GM04503 (cell line): ENCODE data around the gene RBBP9.
"Not testable (repeated sequence)": the region's sequence is repeated elsewhere in the genome, so short reads cannot be mapped to it uniquely, and the experiment has no call there.

Source experiments
- DNase-seq: peaks from one replicate; pipeline ENCODE4 v3.0.0-alpha.2; 2012; ENCODE audit warnings: low read depth

The RBBP9 gene

DNA sequence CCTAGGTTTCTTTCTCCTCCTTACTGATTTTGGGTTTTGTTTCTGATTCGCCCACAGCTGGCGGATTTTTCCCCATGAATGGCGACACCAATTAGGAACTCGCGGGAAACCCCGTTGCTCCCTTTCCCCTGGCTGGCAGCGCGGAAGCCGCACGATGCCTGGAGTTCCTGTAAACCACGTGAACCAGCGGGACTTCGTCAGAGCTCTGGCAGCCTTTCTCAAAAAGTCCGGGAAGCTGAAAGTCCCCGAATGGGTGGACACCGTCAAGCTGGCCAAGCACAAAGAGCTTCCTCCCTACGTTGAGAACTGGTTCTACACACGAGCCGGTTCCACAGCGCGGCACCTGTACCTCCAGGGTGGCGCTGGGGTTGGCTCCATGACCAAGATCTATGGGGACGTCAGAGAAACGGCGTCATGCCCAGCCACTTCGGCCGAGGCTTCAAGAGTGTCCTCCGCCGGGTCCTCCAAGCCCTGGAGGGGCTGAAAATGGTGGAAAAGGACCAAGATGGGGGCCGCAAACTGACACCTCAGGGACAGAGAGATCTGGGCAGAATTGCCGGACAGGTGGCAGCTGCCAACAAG, 7.5 kb upstream of the RBBP9 start:
- no peak for DNase-seq

DNA sequence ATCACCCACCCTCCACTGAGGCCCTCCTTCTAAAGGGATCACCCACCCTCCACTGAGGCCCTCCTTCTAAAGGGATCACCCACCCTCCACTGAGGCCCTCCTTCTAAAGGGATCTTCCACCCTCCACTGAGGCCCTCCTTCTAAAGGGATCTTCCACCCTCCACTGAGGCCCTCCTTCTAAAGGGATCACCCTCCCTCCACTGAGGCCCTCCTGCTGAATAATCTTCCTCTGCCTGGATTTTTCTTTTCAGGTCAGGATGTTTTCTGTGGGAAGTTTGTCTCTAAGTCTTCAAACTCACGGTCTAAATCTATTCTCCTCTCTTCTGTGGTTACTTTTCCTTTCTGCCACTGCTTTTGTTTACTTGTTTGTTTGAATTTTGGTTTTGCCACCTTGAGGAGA, 4.6 kb upstream of the RBBP9 start:
- DNase-seq = not testable (repeated sequence)

DNA sequence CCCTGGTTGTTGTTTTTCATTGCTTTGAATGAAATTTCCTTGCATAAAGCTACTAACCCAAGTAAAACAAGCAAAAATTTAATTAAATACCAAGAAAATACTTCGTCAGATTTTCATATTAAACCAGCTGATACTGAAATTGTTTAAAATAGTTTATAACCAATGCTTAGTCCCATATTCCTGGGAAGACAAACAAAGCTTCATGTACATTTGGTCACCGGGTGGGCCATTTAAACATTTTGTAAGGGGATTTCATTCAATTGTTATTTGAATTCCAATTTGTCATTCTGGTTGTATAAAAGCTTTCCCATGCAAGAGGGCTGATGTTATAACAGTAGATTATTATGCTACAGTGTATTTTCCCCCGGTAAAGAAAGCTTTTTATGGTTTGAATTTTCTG, 578 bp upstream of the RBBP9 start:
- DNase-seq = no peak

DNA sequence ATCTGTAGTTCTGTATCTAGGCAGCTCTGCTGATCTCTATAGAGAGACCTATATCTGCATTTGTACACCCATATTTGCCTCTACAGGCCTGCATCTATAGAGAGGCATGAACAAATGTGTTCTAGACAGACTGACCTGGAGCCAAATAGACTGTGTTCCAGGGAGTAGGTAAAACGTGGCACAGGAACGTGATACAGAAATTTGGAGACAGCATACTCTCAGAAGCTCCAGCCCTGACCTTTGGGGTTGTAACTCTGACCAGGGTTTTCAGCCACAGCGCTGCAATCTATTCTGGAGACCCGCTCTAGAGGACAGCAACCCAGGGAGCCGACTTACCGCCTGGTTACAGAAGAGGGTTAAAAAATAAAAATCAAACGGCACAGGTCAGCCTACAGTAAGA, 983 bp downstream of the RBBP9 start:
- no peak for DNase-seq

DNA sequence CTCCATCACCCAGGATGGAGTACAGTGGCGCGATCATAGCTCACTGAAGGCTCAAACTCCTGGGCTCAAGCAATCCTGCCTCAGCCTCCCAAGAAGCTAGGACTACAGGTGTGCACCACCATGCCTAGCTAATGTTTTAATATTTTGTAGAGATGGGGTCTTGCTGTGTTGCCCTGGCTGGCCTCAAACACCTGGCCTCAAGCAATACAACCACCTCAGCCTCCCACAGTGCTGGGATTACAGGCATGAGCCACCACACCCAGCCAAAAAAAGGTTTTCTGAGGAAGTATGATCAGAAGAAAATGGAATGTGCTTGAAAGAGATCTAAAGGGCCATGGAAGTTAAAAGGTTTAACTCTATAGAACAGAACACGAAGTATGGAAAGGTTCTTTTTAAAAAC, 8.7 kb downstream of the RBBP9 start:
- no peak for DNase-seq

DNA sequence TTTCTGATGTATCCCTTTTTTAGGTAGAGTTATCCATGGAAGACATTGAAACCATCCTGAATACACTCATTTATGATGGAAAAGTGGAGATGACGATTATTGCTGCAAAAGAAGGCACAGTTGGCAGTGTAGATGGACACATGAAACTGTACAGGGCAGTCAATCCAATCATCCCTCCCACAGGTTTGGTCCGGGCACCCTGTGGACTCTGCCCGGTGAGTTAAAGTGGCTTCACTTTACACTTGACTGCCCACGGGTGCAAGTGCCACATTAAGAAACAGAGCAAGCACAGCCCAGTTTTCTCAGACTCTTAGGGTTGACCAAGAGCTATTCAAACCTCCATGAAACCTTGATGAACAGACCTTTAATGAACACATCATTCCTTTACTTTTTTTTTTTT, 15.4 kb downstream of the RBBP9 start:
- DNase-seq = no peak

DNA sequence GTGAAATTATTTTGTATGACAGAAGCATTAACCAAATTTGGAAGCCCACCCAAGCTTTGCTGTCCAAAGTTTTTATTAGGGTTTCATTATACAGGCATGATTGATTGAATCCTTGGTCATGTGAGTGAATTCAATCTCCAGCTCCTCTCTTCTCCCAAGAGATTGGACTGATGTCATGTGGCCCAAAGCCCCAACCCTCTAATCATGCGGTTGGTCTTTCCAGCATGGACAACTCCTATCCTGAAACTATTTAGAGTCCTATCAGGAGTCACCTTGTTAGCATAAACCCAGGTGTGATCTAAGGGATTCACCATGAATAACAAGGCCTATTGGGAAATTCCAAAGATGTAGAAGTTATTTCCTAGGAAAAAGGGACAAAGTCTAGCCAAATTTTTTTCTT, 19.2 kb downstream of the RBBP9 start:
- DNase-seq = no peak

DNA sequence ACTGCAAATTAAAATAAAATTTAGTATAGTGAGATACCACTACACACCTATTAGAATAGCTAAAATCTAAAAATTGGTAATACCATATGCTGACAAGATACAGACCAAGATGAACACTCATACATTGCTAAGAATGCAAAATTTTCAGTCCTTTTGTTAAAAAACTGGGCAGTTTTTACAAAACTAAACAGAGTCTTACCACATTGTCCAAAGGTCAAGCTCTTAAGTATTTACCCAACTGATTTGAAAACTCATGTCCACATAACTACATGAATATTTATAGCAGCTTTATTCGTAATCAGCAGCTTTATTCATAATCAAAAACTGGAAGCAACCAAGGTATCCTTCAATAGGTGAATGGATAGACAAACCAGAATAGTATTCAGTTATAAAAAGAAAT, 19.8 kb downstream of the RBBP9 start:
- DNase-seq = no peak

DNA sequence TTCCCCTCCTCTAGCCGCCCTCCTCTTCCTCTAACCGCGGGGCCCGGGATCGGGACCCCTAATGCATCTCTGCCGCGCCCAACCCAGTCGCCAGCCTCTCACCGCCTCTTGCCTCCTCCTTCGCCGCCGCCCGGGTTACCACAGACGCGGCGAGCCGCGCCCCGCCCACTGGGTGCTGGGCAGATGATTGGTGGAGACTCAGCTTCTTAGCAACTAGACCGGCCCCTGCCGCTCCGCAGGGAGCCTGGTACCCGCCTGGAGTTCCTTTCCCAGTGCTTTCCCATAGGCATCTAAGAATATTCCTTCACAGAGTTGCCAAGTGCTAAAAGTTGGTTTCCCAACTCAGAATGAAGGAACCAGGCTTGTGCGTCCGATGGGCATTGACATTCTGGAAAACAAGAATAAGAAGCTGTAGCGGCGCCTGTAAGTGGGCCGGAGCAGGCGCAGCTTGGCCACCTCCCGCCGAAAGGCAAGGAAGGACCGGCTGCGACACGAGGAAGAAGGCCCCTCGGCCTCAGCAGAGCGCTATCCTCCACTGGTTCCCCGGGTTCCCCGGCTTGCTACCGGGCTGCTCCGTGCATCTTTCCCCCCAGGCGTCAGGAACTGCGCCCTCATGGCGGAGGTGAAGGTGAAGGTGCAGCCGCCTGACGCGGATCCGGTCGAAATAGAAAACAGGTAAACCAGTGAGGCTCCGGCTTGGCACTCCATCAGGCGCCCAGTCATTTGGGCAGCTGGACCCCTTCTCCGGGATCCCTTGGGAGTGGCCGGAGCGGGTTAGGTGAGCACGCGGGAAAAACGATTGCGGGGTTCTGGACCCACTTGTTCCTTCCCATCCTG, 29.9 kb downstream of the RBBP9 start, which contains the start of the genes DZANK1 and POLR3F:
TSS of gene DZANK1 (minus strand) at position 137 of the 837 bp plus-strand sequence. CDS start 1,672 bp downstream, outside the sequence.
TSS of gene POLR3F (plus strand) at position 497 of the 837 bp plus-strand sequence. CDS start at position 614, 117 bp downstream.
- DNase-seq = peak; percentile 69

DNA sequence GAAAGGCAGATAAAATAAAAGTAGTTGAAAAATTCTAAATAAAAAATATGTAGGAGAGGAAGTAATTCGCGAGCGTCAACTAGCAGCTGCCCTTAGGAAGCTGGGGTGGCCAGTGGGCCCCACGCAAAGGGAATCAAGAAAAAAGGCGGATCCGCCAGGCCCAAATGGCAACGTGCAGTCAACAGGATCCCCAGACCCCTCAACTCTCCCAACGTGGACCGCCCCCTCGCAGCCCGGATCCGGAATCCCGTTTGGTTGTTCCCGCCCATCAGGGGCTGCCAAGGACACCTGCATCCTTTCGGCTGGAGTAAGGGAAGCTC, 30.5 kb downstream of the RBBP9 start:
- DNase-seq = no peak

DNA sequence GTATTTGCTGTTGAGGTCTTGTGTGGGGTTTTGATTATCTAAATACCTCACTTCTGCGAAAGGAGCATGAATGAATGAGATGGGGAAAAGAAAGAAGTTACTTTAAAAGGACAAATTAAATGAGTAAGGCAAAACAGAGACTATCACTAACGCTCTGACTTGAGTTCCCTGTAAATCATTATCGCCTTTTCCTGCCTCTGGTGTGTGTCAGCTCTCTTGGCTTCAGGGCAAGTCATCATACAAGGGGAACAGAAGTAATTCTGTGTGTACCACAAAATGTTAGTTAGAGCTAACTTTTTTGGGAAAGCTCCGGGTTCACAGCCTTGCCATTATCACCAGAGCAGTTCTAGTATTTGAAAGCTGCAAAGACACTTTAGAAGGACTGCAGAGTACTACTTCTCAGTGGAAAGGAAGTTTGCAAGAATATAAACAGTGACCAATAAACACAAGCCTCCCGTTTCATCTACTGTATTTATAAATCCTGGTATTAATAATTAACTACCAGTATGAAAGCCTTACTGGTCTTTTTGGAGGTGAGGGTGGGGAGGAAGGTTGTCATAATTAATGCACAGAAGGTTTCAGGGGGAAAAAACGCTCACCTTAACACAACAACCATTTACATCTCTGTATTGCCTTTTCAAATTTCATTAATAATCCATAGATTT, 31.4 kb downstream of the RBBP9 start:
- DNase-seq = no peak

DNA sequence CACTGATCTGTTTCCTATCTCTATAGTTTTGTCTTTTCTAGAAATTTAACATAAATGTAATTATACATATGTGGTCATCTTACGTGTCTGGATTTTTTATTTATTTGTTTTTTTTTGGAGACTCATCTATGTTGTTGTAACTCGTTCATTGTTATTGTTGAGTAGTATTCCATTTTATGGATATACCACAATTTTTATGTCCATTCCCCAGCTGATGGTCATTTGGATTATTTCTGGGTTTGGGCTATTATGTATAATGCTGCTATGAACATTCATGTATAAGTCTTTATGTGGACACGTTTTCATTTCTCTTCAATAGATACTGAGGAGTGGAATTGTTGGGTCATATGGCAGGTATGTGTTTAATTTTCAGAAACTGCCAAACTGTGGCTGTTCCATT, 40.4 kb downstream of the RBBP9 start:
- DNase-seq = no peak

DNA sequence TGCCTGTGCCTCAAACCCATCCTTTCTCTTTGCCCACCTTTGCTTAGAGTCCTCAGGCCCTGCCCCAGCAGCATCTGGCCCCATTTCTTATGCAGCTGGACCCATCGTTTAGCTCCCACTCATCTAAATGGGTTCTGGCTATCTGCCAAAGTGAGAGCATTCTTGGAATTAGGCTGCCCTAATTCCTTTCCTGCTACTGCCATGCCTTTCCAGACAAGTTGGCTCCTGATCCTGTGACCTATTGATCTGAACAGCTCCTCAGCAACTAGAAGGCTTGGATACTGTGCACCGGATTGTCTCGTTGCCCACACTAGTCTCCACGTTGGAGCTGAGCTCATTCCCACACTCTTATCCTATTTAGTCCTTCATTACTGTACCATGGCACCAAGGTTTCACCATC, 53.1 kb downstream of the RBBP9 start:
- no peak for DNase-seq

DNA sequence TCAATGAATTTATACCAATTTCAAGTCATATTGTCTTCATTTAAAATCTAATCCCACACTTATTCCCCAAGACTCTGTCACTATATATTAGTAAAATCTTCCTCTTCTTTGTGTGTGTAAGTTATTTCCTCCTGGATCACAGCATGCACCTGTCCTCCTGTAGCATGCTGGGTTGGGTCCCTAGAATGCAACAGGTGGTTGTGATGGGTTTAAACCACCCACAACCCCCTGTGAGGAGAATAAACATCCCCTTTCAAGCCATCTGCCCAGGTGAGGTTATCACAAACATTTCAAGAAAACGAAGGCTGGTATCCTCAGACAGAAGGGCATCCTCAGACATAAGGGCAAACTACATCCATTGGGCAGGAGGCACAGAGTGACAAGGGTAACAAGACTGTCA, 56.6 kb downstream of the RBBP9 start:
- DNase-seq = no peak

DNA sequence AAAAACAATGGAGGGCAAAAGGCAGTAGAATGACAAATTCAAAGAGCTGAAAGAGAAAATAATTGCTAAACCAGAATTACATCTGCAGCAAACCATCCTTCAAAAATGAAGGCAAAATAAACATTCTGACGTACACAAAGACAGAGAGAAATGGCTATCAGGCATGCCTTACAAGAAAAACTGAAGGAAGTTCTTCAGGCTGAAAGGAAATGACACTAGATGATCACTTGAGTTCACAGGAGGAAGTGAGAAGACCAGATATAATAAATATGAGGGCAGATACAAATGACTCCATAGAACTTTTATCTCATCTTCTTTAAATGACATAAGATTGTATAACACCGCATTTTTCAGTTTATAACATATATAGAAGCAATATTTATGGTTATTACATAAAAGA, 60.2 kb downstream of the RBBP9 start:
- DNase-seq = no peak
